ENCODE results near the gene C8A.

C8A gene

GRCh38 chr1:56837244-56837939 lies 17.2 kb upstream of the C8A start:
- DNase-seq = no peak

DNA sequence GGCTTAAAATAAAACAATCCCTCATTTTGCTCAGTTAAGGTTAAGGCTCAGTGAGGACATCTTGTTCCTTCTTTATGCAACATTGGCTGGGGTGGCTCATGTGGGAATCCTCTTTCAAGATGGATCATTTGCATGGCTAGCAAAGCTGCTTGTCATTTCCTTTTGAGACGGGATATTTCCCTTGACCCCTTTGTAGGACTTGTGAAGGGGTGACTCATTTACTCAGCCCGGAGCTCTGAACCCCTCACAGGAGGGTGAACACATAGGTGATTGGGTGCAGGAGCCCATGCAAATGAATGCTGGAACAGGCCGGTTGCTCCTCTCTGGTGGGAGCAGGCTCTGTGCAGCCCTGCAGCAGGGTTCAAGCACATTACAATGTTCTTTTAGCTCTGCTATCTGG lies 15.8 kb upstream of the C8A start:
- DNase-seq = no peak

DNA sequence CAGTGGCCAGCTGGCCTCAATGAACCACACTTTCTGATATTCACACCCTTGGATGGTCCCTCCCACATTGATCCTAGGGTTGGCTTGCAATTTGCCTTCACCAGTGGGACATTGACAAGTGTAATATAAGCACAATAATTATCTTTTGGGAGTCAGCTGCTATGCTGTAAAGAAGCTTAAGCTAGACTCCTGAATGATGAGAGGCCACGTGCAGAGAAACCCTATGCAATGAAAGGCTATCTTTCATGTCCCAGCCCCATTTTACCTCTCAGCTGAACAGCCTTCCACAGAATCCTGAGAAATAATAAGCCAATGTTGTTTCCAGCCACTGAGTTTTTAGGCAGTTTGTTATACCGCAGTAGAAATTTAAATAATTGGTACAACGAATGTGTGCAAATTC lies 11.1 kb upstream of the C8A start:
- DNase-seq = no peak

- no peak for DNase-seq
Measured at GRCh38 chr1:56844545-56845136, 10.0 kb upstream of the C8A start.

GRCh38 chr1:56845343-56845742 lies 9.3 kb upstream of the C8A start:
- DNase-seq = no peak

DNA sequence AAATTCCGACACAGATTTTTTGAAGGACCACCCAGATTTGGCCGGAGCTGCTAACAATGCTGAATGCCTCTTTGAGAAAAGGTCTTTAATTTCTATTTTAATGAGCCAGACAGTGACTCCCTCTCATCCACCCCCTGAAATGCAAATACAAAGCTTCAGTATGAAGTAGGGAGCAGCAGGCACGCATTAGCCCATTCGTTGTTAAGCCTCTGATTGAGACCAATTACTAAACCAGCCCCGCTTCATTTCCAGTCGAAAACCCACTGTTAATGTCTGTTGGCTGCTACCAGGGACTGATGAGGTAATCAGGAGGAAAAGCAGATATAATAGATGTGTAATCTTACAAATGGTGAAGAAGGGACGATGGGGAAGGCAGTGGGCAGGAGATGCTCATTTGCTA lies 4.8 kb upstream of the C8A start:
- no peak for DNase-seq

- DNase-seq = no peak
Measured at GRCh38 chr1:56850411-56850810, 4.2 kb upstream of the C8A start.

DNA sequence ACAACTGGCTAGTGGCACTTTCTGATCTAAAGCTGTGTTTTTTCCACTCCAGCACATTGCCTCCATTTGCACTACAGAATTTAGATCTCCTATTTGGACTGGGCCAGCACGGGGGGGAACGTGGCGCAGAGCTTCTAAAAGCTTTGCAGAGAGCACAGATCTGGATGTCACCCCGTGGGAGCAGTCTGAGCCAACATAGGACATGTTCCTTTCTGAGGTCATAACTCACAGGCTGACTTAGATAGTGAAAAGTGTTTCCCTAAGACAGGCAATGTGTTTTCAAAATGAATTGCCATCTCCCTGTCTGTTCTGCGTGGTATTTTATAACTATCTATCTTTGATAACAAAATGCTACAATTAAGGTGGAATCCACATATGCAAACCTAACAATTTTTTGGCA lies 3.7 kb upstream of the C8A start:
- DNase-seq = no peak

DNA sequence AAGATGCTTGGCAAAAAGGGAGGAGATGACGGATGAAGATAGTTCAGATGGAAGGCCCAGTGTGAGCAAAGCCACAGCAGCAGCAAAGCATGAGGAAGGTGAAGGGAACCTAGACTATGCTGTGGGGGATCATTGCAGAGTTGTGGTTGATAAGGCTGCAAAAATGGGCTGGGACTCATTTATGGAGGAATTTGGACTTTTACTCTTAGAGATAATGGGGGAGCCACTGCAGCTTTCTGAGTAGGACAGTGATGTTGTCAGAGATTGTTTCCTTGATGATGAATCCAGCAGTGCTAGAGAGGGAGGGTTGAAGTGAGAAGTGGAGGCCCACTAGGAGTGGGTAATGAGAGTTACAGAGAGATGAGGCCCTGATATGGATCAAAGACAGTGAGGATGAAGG lies 2.1 kb upstream of the C8A start:
- DNase-seq = no peak

DNA sequence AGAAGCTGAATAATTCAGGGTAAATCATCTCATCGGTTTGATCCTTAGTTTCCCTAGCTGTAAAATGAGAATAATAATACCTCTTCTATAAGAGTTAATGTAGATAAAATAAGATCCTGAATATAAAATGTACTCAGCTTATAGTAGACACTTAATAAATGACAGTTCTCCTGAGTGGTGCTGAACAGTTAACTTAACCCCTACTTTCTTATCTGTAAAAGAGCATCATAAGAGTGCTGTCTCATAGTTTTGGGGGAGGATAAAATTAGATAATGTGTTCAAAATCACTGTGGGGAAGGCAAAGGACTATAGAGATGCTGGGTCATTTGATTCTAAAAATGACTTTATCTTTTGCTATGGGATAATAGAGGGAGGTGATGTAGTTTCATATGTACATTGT lies 593 bp downstream of the C8A start:
- DNase-seq = no peak

GRCh38 chr1:56856186-56856585 lies 1.6 kb downstream of the C8A start:
- no peak for DNase-seq

- DNase-seq = no peak
Measured at GRCh38 chr1:56859287-56859686, 4.7 kb downstream of the C8A start.

- DNase-seq = no peak
Measured at GRCh38 chr1:56863265-56863992, 8.8 kb downstream of the C8A start.

DNA sequence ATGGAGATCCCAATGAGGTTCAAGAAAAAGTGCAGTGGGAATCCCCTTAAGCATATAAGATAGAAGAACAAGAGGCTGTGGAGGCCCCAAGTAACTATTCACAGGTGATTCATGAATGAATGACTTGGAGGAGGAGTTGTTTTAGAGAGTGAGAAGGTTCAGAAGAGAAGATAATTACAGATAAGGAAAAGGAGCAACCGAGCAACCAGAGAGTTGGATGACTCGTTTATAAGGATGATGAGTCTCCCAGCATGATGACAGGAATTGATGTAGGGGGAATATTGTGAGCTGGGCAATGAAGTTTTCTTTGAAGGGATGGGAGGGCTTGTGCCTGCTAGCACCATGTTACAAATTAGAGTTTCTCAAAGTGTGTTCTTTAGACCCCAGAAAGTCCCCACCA lies 9.8 kb downstream of the C8A start:
- DNase-seq = no peak

DNA sequence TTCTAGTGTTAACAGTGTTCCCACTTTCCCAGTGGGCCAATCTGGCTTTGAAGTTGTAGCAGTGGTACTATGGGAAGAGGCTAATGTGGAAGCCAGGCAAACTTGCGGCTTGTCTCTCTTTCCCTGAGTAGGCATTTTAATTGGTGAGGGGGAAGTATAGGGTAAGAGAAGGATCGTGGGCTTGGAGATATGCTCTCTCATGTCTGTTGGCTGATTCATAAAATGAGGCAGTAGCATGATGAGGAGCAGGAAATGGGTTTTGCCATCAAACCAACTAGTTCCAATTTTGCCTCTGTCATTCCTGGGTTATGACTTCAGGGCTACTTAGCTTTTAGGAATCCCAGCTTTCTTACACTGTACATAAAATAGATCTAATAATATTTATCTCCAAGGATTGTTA lies 12.1 kb downstream of the C8A start:
- DNase-seq = peak in 1 of 56 donors; percentile 1

GRCh38 chr1:56867491-56867890 lies 12.9 kb downstream of the C8A start:
- DNase-seq = no peak

DNA sequence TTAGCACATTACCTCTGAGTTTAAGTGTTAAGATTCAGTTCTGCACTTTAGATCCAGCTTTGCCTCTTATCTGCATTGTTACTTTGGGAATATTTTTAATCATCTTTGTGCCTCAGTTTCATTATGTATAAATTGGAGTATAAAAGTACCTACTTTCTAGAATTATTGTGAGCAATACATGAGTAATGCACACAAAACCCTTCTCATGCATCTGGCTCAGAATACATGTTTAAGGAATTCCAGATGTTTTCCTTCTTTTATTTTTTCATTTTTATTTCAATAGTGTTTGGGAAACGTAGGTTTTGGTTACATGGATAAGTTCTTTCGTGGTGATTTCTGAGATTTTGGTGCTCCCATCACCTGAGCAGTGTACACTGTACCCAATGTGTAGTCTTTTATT lies 14.2 kb downstream of the C8A start:
- no peak for DNase-seq

GRCh38 chr1:56872597-56872996 lies 18.0 kb downstream of the C8A start:
- no peak for DNase-seq

DNA sequence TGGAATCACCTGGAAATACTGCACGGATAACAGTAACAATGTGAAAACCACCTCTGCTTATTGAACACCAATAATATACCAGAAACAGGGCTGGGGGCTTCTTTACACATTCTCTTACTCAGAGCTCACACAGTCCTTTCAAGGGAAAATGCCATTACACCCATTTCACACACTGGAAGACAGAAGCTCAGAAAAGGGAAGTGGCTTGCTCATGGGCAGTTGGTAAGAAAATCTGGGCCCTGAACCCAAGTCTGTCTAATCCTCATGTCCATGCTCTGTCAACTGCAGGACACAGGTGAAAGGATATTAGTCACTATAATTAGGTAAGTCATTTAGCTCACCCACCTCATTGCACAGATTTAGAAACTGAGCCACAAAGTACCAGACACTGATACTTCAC lies 18.6 kb downstream of the C8A start:
- DNase-seq = no peak

- no peak for DNase-seq
Measured at GRCh38 chr1:56874689-56875088, 20.1 kb downstream of the C8A start.

DNA sequence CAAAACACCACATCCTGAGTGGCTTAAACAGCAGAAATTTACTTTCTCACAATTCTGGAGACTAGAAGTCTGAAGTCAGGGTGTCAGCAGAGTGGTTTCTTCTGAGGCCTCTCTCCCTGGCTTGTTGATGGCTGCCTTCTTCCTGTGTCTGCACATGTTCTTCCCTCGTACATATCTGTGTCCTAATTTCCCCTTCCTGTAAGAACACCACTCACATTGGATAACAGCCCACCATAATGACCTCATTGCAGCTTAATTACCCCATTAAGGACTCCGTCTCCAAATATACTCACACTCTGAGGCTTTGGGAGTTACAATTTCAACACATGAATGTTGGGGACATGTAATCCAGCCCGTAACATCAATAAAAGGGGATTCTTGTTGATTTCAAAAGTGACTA lies 23.4 kb downstream of the C8A start:
- no peak for DNase-seq

- DNase-seq = no peak
Measured at GRCh38 chr1:56880774-56881173, 26.2 kb downstream of the C8A start.

DNA sequence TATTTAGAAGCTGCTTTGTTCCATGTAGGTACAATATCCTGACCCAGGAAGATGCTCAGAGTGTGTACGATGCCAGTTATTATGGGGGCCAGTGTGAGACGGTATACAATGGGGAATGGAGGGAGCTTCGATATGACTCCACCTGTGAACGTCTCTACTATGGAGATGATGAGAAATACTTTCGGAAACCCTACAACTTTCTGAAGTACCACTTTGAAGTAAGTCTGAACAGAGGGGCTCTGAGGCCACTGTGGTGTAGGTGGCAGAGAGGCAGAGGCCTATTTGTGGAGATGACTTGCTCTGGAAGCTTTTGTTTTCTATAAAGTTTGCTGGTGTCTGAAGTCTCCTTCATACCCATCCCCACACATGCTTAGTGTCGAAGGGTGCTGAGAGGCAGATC lies 26.8 kb downstream of the C8A start:
- no peak for DNase-seq
